ENCODE data around the gene CNPY4. TPM values are rescaled to one million over a fixed set of nuclear protein-coding genes. Genes with fewer than 3 reads are reported as not detected.

CNPY4 gene
- total and polyA plus RNA-seq, 2 donors (not counting 1 experiment from before 2014, with no cell fraction given): 8.0 to 13.9 TPM

DNA sequence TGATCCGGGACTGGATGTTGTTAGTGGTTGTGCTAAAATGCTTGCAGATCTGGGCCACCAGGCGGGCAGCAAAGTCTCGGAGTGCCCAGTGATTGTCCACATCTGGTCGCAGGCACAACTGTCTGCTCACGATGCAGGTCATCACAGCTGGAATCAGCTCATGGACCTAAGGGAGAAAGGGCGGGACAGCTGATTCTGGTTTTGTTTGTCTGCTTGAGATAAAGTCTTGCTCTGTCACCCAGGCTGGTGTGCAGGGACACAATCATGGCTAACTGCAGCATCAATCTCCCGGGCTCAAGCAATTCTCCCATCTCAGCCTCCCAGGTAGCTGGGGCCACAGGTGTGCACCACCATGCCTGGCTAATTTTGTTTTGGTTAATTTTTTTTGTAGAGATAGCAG, 8.3 kb upstream of the CNPY4 start:
- no peak overlapping the region for H3K27ac ChIP-seq (ENCODE audit: low read length in 2 of 2)
- H3K4me1 ChIP-seq (ENCODE audit: control insufficient read depth in 2 of 2, insufficient read depth in 2 of 2, low read length in 2 of 2): no peaks in the 10 kb centered on the region
- no peaks in the 10 kb centered on the region for H3K9me3 ChIP-seq (ENCODE audit: control extremely low read depth in 1 of 3, control insufficient read depth in 2 of 3, insufficient read depth in 1 of 3, low read length in 2 of 3)
- Mint-ChIP-seq H3K27me3 (no peaks in the 10 kb centered on the region), H3K4me3 (no peak overlapping the region), H3K4me1 (no peaks in the 10 kb centered on the region), H3K27ac (no peak overlapping the region), H3K9me3 (ENCODE audit: insufficient read depth) (no peaks in the 10 kb centered on the region)
- peaks cover 3% of the 10 kb centered on the region for H3K79me2 ChIP-seq (ENCODE audit: control insufficient read depth, insufficient read depth, low read length)
- no peak overlapping the region for H3K4me2 ChIP-seq (replicated peaks; ENCODE audit: low read depth, low read length, poor library complexity, severe bottlenecking)
- H4K20me1 ChIP-seq (ENCODE audit: control insufficient read depth, insufficient read depth, low read length, poor library complexity, severe bottlenecking): no peaks in the 10 kb centered on the region
- H2AFZ ChIP-seq (ENCODE audit: insufficient read depth, low read depth, low read length, poor library complexity, severe bottlenecking): no peak overlapping the region
- H3K27me3 ChIP-seq (replicated peaks in 1 of 4; ENCODE audit: control extremely low read depth in 1 of 4, control insufficient read depth in 3 of 4, insufficient read depth in 4 of 4, low read length in 3 of 4): no peaks in the 10 kb centered on the region
- H3K36me3 ChIP-seq (replicated peaks in 1 of 2; ENCODE audit: control extremely low read depth in 1 of 2, control insufficient read depth in 1 of 2, extremely low read depth in 1 of 2, insufficient read depth in 2 of 2, low read length in 1 of 2): peaks cover 0 to 51% of the 10 kb centered on the region in 2 experiments
- CTCF ChIA-PET: no interaction called here
- 100% methylated on average over 6 of the region's 7 CpGs for WGBS (ENCODE audit: insufficient coverage)
- no peak overlapping the region for H3K4me3 ChIP-seq (ENCODE audit: control extremely low read depth in 1 of 5, extremely low read depth in 1 of 5, insufficient read depth in 1 of 5, low read depth in 2 of 5, low read length in 4 of 5)
- ATAC-seq (ENCODE audit: low read depth) (no peak), DNase-seq (no peak)
- POLR2A ChIA-PET: no interaction called here
- no peak overlapping the region for H3K9ac ChIP-seq (ENCODE audit: low read length)
- intact Hi-C loops (cut with micrococcal nuclease): no loop called here
- no peak for TF ChIP-seq EZH2 (IDR thresholded peaks at IDR 0.05; ENCODE audit: borderline replicate concordance, insufficient read depth, low read depth, low read length, poor library complexity, severe bottlenecking)
- TF ChIP-seq, protein P1, sequence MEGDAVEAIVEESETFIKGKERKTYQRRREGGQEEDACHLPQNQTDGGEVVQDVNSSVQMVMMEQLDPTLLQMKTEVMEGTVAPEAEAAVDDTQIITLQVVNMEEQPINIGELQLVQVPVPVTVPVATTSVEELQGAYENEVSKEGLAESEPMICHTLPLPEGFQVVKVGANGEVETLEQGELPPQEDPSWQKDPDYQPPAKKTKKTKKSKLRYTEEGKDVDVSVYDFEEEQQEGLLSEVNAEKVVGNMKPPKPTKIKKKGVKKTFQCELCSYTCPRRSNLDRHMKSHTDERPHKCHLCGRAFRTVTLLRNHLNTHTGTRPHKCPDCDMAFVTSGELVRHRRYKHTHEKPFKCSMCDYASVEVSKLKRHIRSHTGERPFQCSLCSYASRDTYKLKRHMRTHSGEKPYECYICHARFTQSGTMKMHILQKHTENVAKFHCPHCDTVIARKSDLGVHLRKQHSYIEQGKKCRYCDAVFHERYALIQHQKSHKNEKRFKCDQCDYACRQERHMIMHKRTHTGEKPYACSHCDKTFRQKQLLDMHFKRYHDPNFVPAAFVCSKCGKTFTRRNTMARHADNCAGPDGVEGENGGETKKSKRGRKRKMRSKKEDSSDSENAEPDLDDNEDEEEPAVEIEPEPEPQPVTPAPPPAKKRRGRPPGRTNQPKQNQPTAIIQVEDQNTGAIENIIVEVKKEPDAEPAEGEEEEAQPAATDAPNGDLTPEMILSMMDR (IDR thresholded peaks at IDR 0.05): no peak

- TF ChIP-seq, protein P1 (IDR thresholded peaks at IDR 0.05): no peak
- TF ChIP-seq EZH2 (IDR thresholded peaks at IDR 0.05; ENCODE audit: borderline replicate concordance, insufficient read depth, low read depth, low read length, poor library complexity, severe bottlenecking): no peak
- ATAC-seq (ENCODE audit: low read depth): no peak
- POLR2A ChIA-PET: no interaction called here
Observed at GRCh38 chr7:100111914-100112313, 7.5 kb upstream of the CNPY4 start.

More at GRCh38 chr7:100111914-100112313, 7.5 kb upstream of the CNPY4 start:
- Histone ChIP-seq H2AFZ (ENCODE audit: insufficient read depth, low read depth, low read length, poor library complexity, severe bottlenecking) (no peak overlapping the region), H3K4me2 (replicated peaks; ENCODE audit: low read depth, low read length, poor library complexity, severe bottlenecking) (no peak overlapping the region), H3K36me3 (replicated peaks in 1 of 2; ENCODE audit: control extremely low read depth in 1 of 2, control insufficient read depth in 1 of 2, extremely low read depth in 1 of 2, insufficient read depth in 2 of 2, low read length in 1 of 2) (peaks cover 0 to 45% of the 10 kb centered on the region in 2 experiments), H3K4me3 (ENCODE audit: control extremely low read depth in 1 of 5, extremely low read depth in 1 of 5, insufficient read depth in 1 of 5, low read depth in 2 of 5, low read length in 4 of 5) (no peak overlapping the region), H3K9me3 (ENCODE audit: control extremely low read depth in 1 of 3, control insufficient read depth in 2 of 3, insufficient read depth in 1 of 3, low read length in 2 of 3) (no peaks in the 10 kb centered on the region), H3K27ac (ENCODE audit: low read length in 2 of 2) (no peak overlapping the region), H4K20me1 (ENCODE audit: control insufficient read depth, insufficient read depth, low read length, poor library complexity, severe bottlenecking) (no peaks in the 10 kb centered on the region), H3K4me1 (ENCODE audit: control insufficient read depth in 2 of 2, insufficient read depth in 2 of 2, low read length in 2 of 2) (no peaks in the 10 kb centered on the region), H3K27me3 (replicated peaks in 1 of 4; ENCODE audit: control extremely low read depth in 1 of 4, control insufficient read depth in 3 of 4, insufficient read depth in 4 of 4, low read length in 3 of 4) (no peaks in the 10 kb centered on the region), H3K79me2 (ENCODE audit: control insufficient read depth, insufficient read depth, low read length) (peaks cover 3% of the 10 kb centered on the region), H3K9ac (ENCODE audit: low read length) (no peak overlapping the region)
- CTCF ChIA-PET: no interaction called here
- Mint-ChIP-seq H3K4me3 (no peak overlapping the region), H3K27ac (no peak overlapping the region), H3K9me3 (ENCODE audit: insufficient read depth) (no peaks in the 10 kb centered on the region), H3K4me1 (no peaks in the 10 kb centered on the region), H3K27me3 (no peaks in the 10 kb centered on the region)
- WGBS (ENCODE audit: insufficient coverage): 87% methylated on average over 12 of the region's 13 CpGs
- DNase-seq: no peak
- intact Hi-C loops (cut with micrococcal nuclease): no loop called here

All from B cell (primary cell).